Measurements from ENCODE around the gene RAPGEF2.

GRCh38 chr4:159303435-159303834 is 200.6 kb downstream of the RAPGEF2 start:
- TF ChIP-seq CTCF (IDR thresholded peaks at IDR 0.05) (no peak), EP300 (IDR thresholded peaks at IDR 0.05) (no peak)

Data from stomach (tissue), 4 donors.